ENCODE results near the gene EXOC6B. TPM values are rescaled to one million over a fixed set of nuclear protein-coding genes. Genes with fewer than 3 reads are reported as not detected.

The EXOC6B gene
- total and polyA plus RNA-seq, 5 experiments from 2014 or later, result 3.3 to 20.1 (median 3.4) TPM

DNA sequence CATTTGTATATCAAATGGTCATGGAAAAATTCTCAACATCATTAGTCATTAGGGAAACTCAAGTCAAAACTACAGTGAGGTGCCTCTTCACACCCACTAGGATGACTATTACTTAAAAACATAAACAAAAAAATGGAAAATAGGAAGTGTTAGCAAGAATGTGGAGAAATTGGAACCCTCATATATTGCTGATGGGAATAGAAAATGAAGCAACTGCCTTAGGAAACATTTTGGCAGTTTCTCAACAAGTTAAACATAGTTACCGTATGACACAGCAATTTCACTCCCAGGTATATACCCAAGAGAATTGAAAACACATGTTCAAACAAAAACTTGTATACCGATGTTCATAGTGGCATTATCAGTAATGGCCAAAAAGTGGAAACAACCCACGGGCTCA lies 660.0 kb downstream of the EXOC6B start:
- H3K9me3 Mint-ChIP-seq, result peaks cover 0 to 9% (median under 1%) of the 10 kb centered on the region in 9 donors
- no peak for ATAC-seq
- H3K27ac Mint-ChIP-seq, result no peak overlapping the region
- DNase-seq, result no peak
- peaks cover 0 to 2% (median 0%) of the 10 kb centered on the region in 4 donors for H3K4me1 Mint-ChIP-seq
- POLR2A ChIA-PET, result no interaction called here
- H3K4me3 Mint-ChIP-seq, result no peak overlapping the region
- H3K27me3 Mint-ChIP-seq, result peaks cover 7 to 18% (median 10%) of the 10 kb centered on the region in 5 donors
- H3K36me3 Mint-ChIP-seq, result peaks cover 0 to 3% (median 0%) of the 10 kb centered on the region in 3 donors

- H3K27me3 Mint-ChIP-seq, result peaks cover 11 to 41% (median 21%) of the 10 kb centered on the region in 5 donors
- POLR2A ChIA-PET, result no interaction called here
Observed at GRCh38 chr2:72162574-72162973, 663.3 kb downstream of the EXOC6B start.

GRCh38 chr2:72159211-72159993 lies 666.4 kb downstream of the EXOC6B start:
- no peak for ATAC-seq
- no peak for DNase-seq
- POLR2A ChIA-PET, result no interaction called here
- H3K27me3 Mint-ChIP-seq, result peaks cover 25 to 72% (median 36%) of the 10 kb centered on the region in 5 donors
- H3K4me3 Mint-ChIP-seq, result no peak overlapping the region
- H3K9me3 Mint-ChIP-seq, result no peaks in the 10 kb centered on the region
- H3K4me1 Mint-ChIP-seq, result peaks cover 0 to 2% (median 0%) of the 10 kb centered on the region in 4 donors
- H3K27ac Mint-ChIP-seq, result no peak overlapping the region
- H3K36me3 Mint-ChIP-seq, result no peaks in the 10 kb centered on the region

More at GRCh38 chr2:72162574-72162973, 663.3 kb downstream of the EXOC6B start:
- no peak overlapping the region for H3K27ac Mint-ChIP-seq
- DNase-seq (no peak), ATAC-seq (no peak)
- no peaks in the 10 kb centered on the region for H3K36me3 Mint-ChIP-seq
- H3K4me1 Mint-ChIP-seq, result peaks cover 0 to 2% (median 0%) of the 10 kb centered on the region in 4 donors
- H3K9me3 Mint-ChIP-seq, result no peaks in the 10 kb centered on the region
- no peak overlapping the region for H3K4me3 Mint-ChIP-seq

DNA sequence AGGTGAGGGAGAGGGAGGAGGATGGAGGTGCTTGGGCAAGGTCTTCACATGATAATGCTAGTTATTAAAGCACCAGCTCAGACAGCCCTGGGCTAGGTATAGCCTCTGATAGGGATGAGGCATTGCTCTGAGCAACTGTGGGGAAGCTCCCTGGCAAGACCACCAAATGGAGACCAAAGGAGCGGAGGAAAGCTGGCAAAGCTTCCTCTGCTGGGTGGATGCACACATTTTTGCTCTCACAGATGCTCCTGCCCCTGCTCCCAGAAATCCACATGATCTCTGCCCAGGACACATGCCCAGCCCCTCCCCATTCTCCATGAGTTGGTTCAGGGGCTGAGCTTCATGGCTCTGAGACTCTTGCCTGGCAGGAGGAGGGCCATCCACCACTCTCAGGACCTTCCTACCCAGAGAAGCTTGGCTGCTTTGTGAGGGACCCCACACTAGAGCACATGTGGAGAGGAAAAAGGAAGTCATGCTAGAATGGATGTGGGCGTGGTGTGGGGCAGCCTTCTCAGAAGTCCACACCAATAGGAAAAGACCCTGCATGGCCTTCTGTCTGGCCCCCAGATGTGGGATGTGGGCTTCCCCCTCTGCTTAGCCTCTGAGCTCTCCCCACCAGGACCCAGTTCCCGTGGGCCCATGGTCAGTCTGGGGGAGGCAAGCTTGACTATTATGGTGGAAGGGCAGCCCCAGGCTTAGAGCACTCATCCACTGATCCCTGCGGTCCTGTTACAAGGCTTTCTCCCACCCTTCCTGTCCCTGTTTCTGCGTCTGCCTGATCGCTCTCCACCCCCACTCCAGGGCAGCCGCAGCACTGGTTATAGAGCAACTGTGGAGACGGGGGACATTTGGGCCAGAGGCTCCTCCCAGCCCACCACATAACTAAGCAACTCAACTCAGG lies 667.7 kb downstream of the EXOC6B start:
- peaks cover 29 to 81% (median 40%) of the 10 kb centered on the region in 5 donors for H3K27me3 Mint-ChIP-seq
- H3K27ac Mint-ChIP-seq, result peak overlapping the region in 1 of 10 donors; percentile 31
- no peaks in the 10 kb centered on the region for H3K9me3 Mint-ChIP-seq
- no peak for DNase-seq
- POLR2A ChIA-PET, result no interaction called here
- ATAC-seq, result no peak
- H3K36me3 Mint-ChIP-seq, result no peaks in the 10 kb centered on the region
- H3K4me1 Mint-ChIP-seq, result peaks cover 0 to 2% (median 0%) of the 10 kb centered on the region in 4 donors
- no peak overlapping the region for H3K4me3 Mint-ChIP-seq

DNA sequence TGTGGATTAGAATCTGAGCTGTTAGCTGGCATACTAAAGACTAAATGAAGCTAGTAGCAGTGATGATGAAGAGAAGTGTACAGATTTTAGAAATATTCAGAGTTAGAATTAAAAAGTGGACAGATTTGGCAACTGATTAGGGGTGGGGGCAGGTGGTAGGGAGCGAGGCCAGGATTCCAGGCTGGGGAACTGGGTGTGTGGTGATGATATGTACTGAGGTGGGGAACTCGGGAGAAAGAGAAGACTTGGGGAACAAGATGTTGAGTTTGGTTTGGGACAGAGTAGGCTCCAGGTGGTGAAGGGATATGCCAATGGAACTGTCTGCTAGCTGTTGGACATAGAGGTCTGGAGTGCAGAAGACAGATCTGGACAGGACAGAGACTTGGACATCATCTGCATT lies 669.0 kb downstream of the EXOC6B start:
- ATAC-seq (no peak), DNase-seq (no peak)
- peaks cover 26 to 84% (median 42%) of the 10 kb centered on the region in 5 donors for H3K27me3 Mint-ChIP-seq
- no peaks in the 10 kb centered on the region for H3K36me3 Mint-ChIP-seq
- H3K9me3 Mint-ChIP-seq, result no peaks in the 10 kb centered on the region
- peak overlapping the region in 1 of 10 donors; percentile 71 for H3K27ac Mint-ChIP-seq
- H3K4me1 Mint-ChIP-seq, result peaks cover 0 to 2% (median 0%) of the 10 kb centered on the region in 4 donors
- no peak overlapping the region for H3K4me3 Mint-ChIP-seq
- POLR2A ChIA-PET, result no interaction called here

DNA sequence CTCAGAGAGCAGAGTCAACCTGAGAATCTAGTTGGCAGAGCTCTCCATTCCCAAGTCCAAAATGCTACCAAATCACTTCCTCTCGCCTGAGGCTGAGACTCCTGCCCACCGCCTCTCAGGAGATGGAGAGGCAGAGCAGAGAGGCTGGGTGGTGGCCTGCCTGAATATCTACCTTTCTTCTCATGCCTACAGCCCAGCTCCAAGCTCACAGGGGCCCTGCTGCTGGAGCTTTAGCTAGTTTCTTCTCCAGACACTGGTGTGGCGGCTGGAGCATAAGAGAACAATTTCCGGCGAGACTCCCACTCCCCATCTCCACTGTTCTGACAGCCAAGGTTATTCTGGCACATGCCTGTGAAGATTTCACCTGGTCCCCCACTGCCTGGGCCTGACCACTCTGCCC lies 670.1 kb downstream of the EXOC6B start:
- H3K4me3 Mint-ChIP-seq, result no peak overlapping the region
- no peaks in the 10 kb centered on the region for H3K9me3 Mint-ChIP-seq
- peaks cover 29 to 82% (median 42%) of the 10 kb centered on the region in 5 donors for H3K27me3 Mint-ChIP-seq
- no peak overlapping the region for H3K27ac Mint-ChIP-seq
- no peak for DNase-seq
- no peaks in the 10 kb centered on the region for H3K36me3 Mint-ChIP-seq
- ATAC-seq, result no peak
- no peaks in the 10 kb centered on the region for H3K4me1 Mint-ChIP-seq
- POLR2A ChIA-PET, result no interaction called here

DNA sequence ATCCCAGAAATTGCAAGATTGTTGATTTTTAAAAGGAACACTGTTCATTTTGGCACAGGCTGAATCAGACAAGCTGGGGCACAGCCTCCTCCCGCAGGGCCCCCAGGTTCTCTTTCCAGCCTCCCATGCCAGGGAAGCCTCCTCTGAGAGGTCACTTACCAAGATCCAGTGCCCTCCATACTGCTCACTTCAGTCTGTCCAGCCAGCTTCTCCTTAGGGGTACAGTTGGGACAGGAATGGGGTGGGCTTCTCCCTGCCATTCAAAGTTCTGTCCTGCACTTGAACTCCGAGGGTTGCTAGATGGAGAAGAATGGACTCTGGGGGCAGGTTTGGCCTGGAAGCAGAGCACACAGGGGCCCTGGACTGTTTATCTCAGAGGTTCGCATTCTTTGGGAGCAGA lies 670.7 kb downstream of the EXOC6B start:
- no peaks in the 10 kb centered on the region for H3K9me3 Mint-ChIP-seq
- peaks cover 2 to 6% (median 4%) of the 10 kb centered on the region in 4 donors for H3K4me1 Mint-ChIP-seq
- H3K27me3 Mint-ChIP-seq, result peaks cover 32 to 82% (median 47%) of the 10 kb centered on the region in 5 donors
- peaks cover 0 to 2% (median 0%) of the 10 kb centered on the region in 3 donors for H3K36me3 Mint-ChIP-seq
- no peak overlapping the region for H3K4me3 Mint-ChIP-seq
- ATAC-seq, result no peak
- POLR2A ChIA-PET, result no interaction called here
- no peak overlapping the region for H3K27ac Mint-ChIP-seq
- no peak for DNase-seq

DNA sequence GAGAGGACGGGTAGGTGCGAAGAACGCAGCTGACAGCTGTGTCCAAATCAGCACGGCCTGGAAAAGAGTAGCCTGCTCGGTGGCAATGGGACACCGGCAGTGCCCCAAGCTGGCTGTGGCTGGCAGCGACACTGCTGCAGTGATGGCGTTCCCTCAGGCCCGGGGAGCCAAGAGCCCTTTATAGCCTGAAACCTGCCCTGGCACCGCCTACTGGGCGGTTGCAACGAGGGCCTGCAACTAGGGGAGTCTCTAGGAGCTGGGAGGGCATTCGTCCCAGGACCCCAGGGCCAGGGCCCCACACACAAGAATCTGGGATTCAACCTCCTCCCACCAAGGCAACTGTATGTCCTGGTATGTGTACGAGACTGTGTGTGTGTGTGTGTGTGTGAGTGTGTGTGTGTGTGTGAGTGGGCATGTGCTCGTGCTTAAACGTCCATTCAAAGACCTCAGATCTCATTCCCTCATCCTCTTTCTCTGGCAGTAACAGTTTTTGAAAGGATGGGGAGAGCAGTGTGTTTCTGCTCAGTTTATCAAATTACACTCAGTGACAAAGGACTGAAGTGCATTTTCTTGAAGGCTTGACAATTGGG lies 671.4 kb downstream of the EXOC6B start:
- Mint-ChIP-seq H3K27ac (no peak overlapping the region), H3K9me3 (no peaks in the 10 kb centered on the region), H3K4me3 (no peak overlapping the region), H3K4me1 (peaks cover 9 to 12% (median 11%) of the 10 kb centered on the region in 4 donors), H3K36me3 (peaks cover 0 to 2% (median 0%) of the 10 kb centered on the region in 3 donors), H3K27me3 (peaks cover 38 to 82% (median 49%) of the 10 kb centered on the region in 5 donors)
- POLR2A ChIA-PET, result no interaction called here
- DNase-seq (no peak), ATAC-seq (no peak)

DNA sequence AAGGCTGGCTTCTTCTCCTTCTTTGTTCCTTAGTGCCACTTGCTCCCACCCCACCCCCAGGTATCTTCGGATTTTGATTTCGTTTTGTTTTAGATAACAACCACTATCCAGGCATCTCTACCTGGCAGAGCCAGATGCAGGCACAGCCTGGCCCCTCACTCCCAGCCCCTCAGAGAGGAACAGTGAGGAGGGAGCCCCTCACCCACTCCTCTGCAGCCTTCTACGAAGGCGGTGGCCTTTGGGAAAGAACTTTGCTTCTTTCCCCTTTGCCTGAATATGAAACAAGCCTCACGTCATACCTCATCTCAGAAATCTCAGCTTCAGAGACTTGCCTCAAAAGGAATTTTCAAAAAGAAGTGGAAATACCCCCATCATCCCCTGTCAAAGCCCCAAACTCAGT lies 671.9 kb downstream of the EXOC6B start:
- peaks cover 42 to 85% (median 52%) of the 10 kb centered on the region in 5 donors for H3K27me3 Mint-ChIP-seq
- no peak for ATAC-seq
- H3K4me1 Mint-ChIP-seq, result peaks cover 14 to 18% (median 16%) of the 10 kb centered on the region in 4 donors
- H3K36me3 Mint-ChIP-seq, result peaks cover 0 to 4% (median 0%) of the 10 kb centered on the region in 3 donors
- H3K4me3 Mint-ChIP-seq, result peak overlapping the region in 1 of 10 donors; percentile 8
- POLR2A ChIA-PET, result no interaction called here
- H3K27ac Mint-ChIP-seq, result no peak overlapping the region
- no peak for DNase-seq
- no peaks in the 10 kb centered on the region for H3K9me3 Mint-ChIP-seq

GRCh38 chr2:72153026-72153791 lies 672.6 kb downstream of the EXOC6B start:
- H3K36me3 Mint-ChIP-seq, result peaks cover 0 to 6% (median 0%) of the 10 kb centered on the region in 3 donors
- H3K27ac Mint-ChIP-seq, result no peak overlapping the region

GRCh38 chr2:72150861-72151356 lies 674.9 kb downstream of the EXOC6B start:
- POLR2A ChIA-PET, result interaction anchor here (1.1 kb wide), 1 partner anchor 13 kb away, joined by 3 read pairs; no protein-coding TSS in a partner anchor
- no peak for ATAC-seq
- DNase-seq, result peak in 1 of 10 donors; percentile 8

More at GRCh38 chr2:72153026-72153791, 672.6 kb downstream of the EXOC6B start:
- ATAC-seq (no peak), DNase-seq (no peak)
- POLR2A ChIA-PET, result no interaction called here
- Mint-ChIP-seq H3K27me3 (peaks cover 40 to 88% (median 57%) of the 10 kb centered on the region in 5 donors), H3K4me3 (no peak overlapping the region), H3K9me3 (peaks cover 0 to 2% (median 0%) of the 10 kb centered on the region in 9 donors), H3K4me1 (peaks cover 17 to 24% (median 18%) of the 10 kb centered on the region in 4 donors)

More at GRCh38 chr2:72150861-72151356, 674.9 kb downstream of the EXOC6B start:
- peaks cover 40 to 90% (median 65%) of the 10 kb centered on the region in 5 donors for H3K27me3 Mint-ChIP-seq
- H3K4me1 Mint-ChIP-seq, result peaks cover 23 to 43% (median 32%) of the 10 kb centered on the region in 4 donors
- peaks cover 0 to 7% (median 0%) of the 10 kb centered on the region in 9 donors for H3K9me3 Mint-ChIP-seq
- peaks cover 0 to 9% (median 0%) of the 10 kb centered on the region in 3 donors for H3K36me3 Mint-ChIP-seq
- peak overlapping the region in 1 of 10 donors; percentile 85 for H3K27ac Mint-ChIP-seq
- peak overlapping the region in 3 of 10 donors; percentile 14 to 82 (median 18) for H3K4me3 Mint-ChIP-seq

All from naive thymus-derived CD8-positive, alpha-beta T cell (primary cell).